ENCODE data around the gene TBCCD1. TPM values are rescaled to one million over a fixed set of nuclear protein-coding genes. Genes with fewer than 3 reads are reported as not detected.
"Not testable (repeated sequence)": the region's sequence is repeated elsewhere in the genome, so short reads cannot be mapped to it uniquely, and the experiment has no call there.

Gene TBCCD1
- total RNA-seq, 4 donors from 2014 or later = 3.8 to 31.7 (median 15.1) TPM

GRCh38 chr3:186589121-186589520 lies 22.0 kb upstream of the TBCCD1 start:
- Histone ChIP-seq H3K36me3 (no peaks in the 10 kb centered on the region), H3K27ac (no peak overlapping the region), H3K9me3 (no peaks in the 10 kb centered on the region), H3K4me3 (no peak overlapping the region), H3K4me1 (no peaks in the 10 kb centered on the region), H3K27me3 (no peaks in the 10 kb centered on the region)
- TF ChIP-seq, protein P1, sequence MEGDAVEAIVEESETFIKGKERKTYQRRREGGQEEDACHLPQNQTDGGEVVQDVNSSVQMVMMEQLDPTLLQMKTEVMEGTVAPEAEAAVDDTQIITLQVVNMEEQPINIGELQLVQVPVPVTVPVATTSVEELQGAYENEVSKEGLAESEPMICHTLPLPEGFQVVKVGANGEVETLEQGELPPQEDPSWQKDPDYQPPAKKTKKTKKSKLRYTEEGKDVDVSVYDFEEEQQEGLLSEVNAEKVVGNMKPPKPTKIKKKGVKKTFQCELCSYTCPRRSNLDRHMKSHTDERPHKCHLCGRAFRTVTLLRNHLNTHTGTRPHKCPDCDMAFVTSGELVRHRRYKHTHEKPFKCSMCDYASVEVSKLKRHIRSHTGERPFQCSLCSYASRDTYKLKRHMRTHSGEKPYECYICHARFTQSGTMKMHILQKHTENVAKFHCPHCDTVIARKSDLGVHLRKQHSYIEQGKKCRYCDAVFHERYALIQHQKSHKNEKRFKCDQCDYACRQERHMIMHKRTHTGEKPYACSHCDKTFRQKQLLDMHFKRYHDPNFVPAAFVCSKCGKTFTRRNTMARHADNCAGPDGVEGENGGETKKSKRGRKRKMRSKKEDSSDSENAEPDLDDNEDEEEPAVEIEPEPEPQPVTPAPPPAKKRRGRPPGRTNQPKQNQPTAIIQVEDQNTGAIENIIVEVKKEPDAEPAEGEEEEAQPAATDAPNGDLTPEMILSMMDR (IDR thresholded peaks at IDR 0.05) = no peak
- no peak for TF ChIP-seq POLR2A (IDR thresholded peaks at IDR 0.05)
- intact Hi-C loops (cut with DNase I; ENCODE audit: low total_unique reads) = no loop called here
- DNase-seq = no peak

DNA sequence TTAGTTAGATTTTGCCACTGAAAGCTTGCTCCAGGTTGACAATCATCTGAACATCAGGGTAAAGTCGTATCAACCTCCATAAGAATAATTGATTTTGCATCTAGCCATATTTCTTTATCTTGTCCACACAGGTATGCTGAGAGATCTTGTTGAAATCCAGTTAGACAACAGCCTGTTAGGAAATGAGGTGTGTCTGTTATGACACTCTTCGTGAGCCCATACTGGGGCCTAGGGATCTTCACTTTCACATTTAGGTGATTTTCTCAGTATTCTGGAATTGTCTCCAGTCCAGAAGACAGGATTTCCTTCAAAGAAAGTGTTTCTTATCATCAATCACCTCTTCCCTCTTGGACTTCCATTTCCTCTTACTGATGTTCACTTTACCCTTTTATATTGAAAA lies 21.5 kb upstream of the TBCCD1 start:
- H3K4me3 ChIP-seq = no peak overlapping the region
- intact Hi-C loops (cut with DNase I; ENCODE audit: low total_unique reads) = no loop called here
- no peak for DNase-seq

GRCh38 chr3:186587183-186587582 lies 20.0 kb upstream of the TBCCD1 start:
- Histone ChIP-seq H3K4me1 (no peaks in the 10 kb centered on the region), H3K27me3 (no peaks in the 10 kb centered on the region), H3K9me3 (no peaks in the 10 kb centered on the region), H3K4me3 (no peak overlapping the region), H3K36me3 (no peaks in the 10 kb centered on the region), H3K27ac (no peak overlapping the region)
- no peak for DNase-seq
- no peak for TF ChIP-seq POLR2A (IDR thresholded peaks at IDR 0.05)
- TF ChIP-seq, protein P1 (IDR thresholded peaks at IDR 0.05) = no peak
- intact Hi-C loops (cut with DNase I; ENCODE audit: low total_unique reads) = no loop called here

More for the DNA sequence above, 21.5 kb upstream of the TBCCD1 start:
- Histone ChIP-seq H3K4me1 (no peaks in the 10 kb centered on the region), H3K27me3 (no peaks in the 10 kb centered on the region), H3K27ac (no peak overlapping the region), H3K9me3 (no peaks in the 10 kb centered on the region), H3K36me3 (no peaks in the 10 kb centered on the region)
- TF ChIP-seq POLR2A (IDR thresholded peaks at IDR 0.05) = no peak
- TF ChIP-seq, protein P1 (IDR thresholded peaks at IDR 0.05) = no peak

DNA sequence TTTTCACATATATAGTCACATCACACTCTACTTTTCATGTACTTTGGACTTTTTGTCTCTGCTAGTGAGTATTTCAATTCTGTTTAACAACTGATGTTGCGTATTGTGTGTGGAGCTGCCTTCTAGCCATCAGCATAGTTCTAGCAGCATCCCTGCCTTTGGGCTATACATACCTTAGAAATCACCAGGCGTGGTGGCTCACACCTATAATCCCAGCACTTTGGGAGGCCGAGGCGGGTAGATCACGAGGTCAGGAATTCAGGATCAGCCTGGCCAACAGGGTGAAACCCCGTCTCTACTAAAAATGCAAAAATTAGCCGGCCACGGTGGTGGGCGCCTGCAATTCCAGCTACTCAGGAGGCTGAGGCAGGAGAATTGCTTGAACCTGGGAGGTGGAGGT lies 19.1 kb upstream of the TBCCD1 start:
- DNase-seq; H3K36me3 ChIP-seq; H3K4me3 ChIP-seq; H3K9me3 ChIP-seq; H3K4me1 ChIP-seq; H3K27me3 ChIP-seq; H3K27ac ChIP-seq; intact Hi-C loops (cut with DNase I; ENCODE audit: low total_unique reads): not testable (repeated sequence)

DNA sequence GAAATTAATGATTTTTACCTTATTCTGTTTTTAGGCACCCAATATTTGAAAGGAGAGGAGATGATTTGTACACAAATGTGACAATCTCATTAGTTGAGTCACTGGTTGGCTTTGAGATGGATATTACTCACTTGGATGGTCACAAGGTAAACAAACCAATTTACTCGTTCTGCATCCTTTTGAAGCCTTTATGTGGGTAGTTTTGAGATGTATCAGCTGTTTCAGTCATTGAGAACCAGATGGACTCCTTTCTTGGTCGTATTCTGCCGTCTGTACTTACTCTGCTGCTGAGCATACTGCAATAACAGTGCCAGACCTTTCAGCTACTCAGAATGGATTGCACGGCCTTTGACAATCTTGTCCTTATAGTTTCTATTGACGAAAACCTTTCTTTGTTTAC lies 16.7 kb upstream of the TBCCD1 start:
- no peaks in the 10 kb centered on the region for H3K36me3 ChIP-seq
- intact Hi-C loops (cut with DNase I; ENCODE audit: low total_unique reads) = no loop called here

More for the DNA sequence above, 16.7 kb upstream of the TBCCD1 start:
- no peaks in the 10 kb centered on the region for H3K9me3 ChIP-seq
- H3K4me1 ChIP-seq = no peaks in the 10 kb centered on the region
- no peak overlapping the region for H3K27ac ChIP-seq
- no peaks in the 10 kb centered on the region for H3K27me3 ChIP-seq
- no peak for DNase-seq
- no peak for TF ChIP-seq POLR2A (IDR thresholded peaks at IDR 0.05)
- TF ChIP-seq, protein P1 (IDR thresholded peaks at IDR 0.05) = no peak
- no peak overlapping the region for H3K4me3 ChIP-seq
